HEK293T (cell line): ENCODE data around the gene IFT81.

Experiments
- ARNT ChIP-seq: fragments of 450-650 bp; IDR thresholded peaks from 2 replicates; pipeline ENCODE4 v1.6.1; 2017; ENCODE audit warnings: mild to moderate bottlenecking
- BHLHE40 ChIP-seq: fragments of 450-650 bp; IDR thresholded peaks from 2 replicates; pipeline ENCODE4 v1.6.1; 2016; ENCODE audit warnings: mild to moderate bottlenecking, moderate library complexity, borderline replicate concordance
- CTBP1 ChIP-seq: fragments of 450-650 bp; IDR thresholded peaks from 2 replicates; pipeline ENCODE4 v1.6.1; 2016; ENCODE audit warnings: borderline replicate concordance
- ELF4 ChIP-seq: fragments of 450-650 bp; IDR thresholded peaks from 2 replicates; pipeline ENCODE4 v1.6.1; 2017; ENCODE audit warnings: antibody characterized with exemption
- FOXK2 ChIP-seq: fragments of 450-650 bp; IDR thresholded peaks from 2 replicates; pipeline ENCODE4 v1.6.1; 2016; ENCODE audit warnings: mild to moderate bottlenecking
- FOXM1 ChIP-seq: fragments of 450-650 bp; IDR thresholded peaks from 2 replicates; pipeline ENCODE4 v1.6.1; 2017; ENCODE audit warnings: mild to moderate bottlenecking, borderline replicate concordance
- L3MBTL2 ChIP-seq: fragments of 450-650 bp; conservative IDR thresholded peaks from 2 replicates; pipeline ENCODE4 v1.6.1; 2016; ENCODE audit warnings: mild to moderate bottlenecking
- LEF1 ChIP-seq: fragments of 450-650 bp; IDR thresholded peaks from 2 replicates; pipeline ENCODE4 v1.6.1; 2017; ENCODE audit warnings: mild to moderate bottlenecking, borderline replicate concordance
- SP1 ChIP-seq: fragments of 450-650 bp; IDR thresholded peaks from 2 replicates; pipeline ENCODE4 v1.6.1; 2017
- SUZ12 ChIP-seq: fragments of 450-650 bp; IDR thresholded peaks from 2 replicates; pipeline ENCODE4 v1.6.1; 2016; ENCODE audit warnings: mild to moderate bottlenecking
- TARDBP ChIP-seq: fragments of 450-650 bp; IDR thresholded peaks from 2 replicates; pipeline ENCODE4 v1.6.1; 2016

DNA sequence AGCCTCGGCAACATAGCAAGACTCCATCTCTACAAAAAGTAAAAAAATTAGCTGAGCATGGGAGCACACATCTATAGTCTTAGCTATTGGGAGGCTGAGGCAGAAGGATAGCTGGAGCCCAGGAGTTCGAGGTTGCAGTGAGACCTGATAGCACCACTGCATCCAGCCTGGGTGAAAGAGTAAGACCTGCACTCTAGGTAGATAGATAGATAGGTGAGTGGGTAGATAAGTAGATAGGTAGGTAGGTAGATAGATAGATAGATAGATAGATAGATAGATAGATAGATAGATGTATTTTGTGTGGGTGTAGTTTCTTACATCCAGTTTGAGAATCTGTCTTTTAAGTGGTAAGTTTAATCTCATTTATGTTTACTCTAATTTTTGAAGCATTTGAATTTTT lies 72.8 kb downstream of the IFT81 start:
- TF ChIP-seq ELF4 (no peak), TARDBP (no peak), FOXK2 (no peak), ARNT (no peak), BHLHE40 (no peak), SUZ12 (no peak), SP1 (no peak), LEF1 (no peak), CTBP1 (no peak), FOXM1 (no peak), L3MBTL2 (no peak)
